HG02840 (cell line): ENCODE data around the gene CENPI.
"Not testable (repeated sequence)": the region's sequence is repeated elsewhere in the genome, so short reads cannot be mapped to it uniquely, and the experiment has no call there.

Experiments used
- ATAC-seq: cut with Tn5 transposase; IDR thresholded peaks from one replicate; pipeline ENCODE4 v1.9.1; 2021; ENCODE audit warnings: mild to moderate bottlenecking, moderate library complexity, moderate number of reproducible peaks; ENCODE audit not compliant: unreplicated experiment, low FRiP score

Gene CENPI, protein sequence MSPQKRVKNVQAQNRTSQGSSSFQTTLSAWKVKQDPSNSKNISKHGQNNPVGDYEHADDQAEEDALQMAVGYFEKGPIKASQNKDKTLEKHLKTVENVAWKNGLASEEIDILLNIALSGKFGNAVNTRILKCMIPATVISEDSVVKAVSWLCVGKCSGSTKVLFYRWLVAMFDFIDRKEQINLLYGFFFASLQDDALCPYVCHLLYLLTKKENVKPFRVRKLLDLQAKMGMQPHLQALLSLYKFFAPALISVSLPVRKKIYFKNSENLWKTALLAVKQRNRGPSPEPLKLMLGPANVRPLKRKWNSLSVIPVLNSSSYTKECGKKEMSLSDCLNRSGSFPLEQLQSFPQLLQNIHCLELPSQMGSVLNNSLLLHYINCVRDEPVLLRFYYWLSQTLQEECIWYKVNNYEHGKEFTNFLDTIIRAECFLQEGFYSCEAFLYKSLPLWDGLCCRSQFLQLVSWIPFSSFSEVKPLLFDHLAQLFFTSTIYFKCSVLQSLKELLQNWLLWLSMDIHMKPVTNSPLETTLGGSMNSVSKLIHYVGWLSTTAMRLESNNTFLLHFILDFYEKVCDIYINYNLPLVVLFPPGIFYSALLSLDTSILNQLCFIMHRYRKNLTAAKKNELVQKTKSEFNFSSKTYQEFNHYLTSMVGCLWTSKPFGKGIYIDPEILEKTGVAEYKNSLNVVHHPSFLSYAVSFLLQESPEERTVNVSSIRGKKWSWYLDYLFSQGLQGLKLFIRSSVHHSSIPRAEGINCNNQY

DNA sequence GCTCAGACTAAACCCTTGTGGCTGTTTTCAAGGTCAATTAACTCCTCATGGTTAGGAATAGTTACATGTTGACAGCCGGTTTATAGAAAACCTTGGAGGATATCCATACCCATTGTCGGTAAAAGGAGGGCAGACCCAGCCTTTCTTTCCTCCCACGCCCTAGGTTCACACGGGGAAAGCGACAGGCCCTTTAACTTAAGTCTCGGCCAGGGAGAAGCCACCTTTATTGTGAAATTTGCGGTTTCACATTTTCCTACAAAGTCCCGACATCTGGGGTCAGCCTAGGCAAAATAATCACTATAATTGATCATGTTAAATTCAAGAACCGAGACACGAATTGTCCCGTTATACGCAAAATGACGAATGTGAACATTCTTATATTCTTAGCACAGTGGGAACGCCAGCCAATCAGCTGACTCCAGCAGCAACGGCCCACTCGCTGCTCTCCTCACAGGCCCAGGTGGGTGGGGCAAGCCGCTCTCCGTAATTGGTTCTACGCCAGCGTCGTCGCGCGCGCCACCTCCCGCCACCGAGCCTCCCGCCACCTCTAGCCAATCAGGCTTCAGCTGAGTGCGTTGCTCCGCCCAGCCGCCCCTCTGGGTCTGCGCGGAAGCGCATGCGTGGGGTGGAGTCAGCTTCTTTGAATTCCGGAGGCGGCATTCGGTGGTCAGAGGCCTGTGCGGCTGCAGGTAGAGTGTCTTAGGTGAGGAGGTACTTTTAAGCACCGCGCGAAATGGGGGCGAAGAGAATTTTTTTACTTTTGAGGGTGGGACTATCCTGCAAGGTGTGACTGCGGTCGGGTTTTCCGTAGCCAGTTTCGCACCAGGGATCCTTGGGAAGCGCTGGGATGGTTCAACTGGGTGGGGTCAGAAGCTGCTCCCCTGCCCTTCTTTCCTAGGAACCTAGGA, at the start of gene CENPI:
Gene CENPI, plus strand, starts transcription at position 659 of the 908 bp plus-strand sequence. CDS start 2,867 bp downstream, outside the sequence.
- ATAC-seq: peak; percentile 99

DNA sequence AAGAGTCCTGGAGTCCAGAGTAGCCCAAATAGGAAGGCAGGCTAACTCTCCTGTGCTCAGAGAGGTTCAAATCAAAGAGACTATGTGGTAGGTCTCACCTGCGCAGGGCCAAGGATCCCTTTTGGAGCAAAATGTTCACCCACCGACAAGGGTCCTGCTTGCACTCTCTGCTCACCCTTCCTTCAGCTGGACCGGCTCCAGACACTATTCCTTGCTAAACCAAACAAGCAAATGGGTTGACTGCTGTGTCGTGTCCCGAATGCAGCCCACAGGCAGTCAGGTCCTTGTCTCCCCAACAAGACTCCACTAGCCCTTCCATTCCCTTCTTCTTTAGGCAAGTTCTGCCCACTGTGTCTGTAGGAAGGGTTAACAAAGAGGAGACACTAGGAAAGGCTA, 46.9 kb upstream of the CENPI start:
- ATAC-seq: no peak

DNA sequence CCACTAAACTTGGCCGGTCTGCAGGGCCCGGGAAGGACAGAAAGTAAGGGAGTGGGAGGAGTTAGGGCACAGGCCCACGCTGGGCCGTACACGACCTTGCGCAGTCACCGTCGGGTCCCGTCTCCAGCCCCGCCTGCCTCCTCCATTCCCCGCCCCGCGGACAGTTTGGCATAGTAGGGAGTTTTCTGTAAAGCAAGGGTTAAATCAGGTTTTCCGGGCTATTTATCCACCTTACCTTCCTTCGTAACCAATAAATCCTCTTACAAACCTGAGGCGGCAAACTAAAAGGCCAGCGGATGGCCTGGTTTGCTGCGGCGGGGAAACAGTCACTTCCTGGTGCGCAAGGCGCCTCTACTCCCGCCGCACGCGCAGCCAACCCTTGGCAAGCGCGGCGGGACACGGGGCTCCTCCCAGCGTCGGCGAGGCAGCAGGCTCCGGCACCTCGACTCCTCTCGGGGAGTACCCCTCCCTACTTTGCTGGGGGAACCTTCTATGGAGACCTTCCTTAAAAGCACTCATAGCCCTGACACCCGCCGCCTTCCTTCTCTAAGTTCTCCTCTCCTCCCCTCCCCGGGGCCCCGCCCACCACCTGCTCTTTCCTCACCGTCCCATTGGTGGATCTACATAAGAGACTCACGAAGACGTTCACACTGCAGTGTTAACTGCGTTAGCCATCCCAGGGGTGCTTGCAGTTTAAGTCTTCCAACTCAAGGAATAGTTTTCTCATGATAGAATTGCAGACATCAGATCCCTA, 46.3 kb upstream of the CENPI start, which contains the start of gene TRMT2B:
Gene TRMT2B, minus strand, starts transcription at position 563 of the 754 bp plus-strand sequence. CDS start 9,822 bp downstream, outside the sequence.
- ATAC-seq: peak; percentile 89

DNA sequence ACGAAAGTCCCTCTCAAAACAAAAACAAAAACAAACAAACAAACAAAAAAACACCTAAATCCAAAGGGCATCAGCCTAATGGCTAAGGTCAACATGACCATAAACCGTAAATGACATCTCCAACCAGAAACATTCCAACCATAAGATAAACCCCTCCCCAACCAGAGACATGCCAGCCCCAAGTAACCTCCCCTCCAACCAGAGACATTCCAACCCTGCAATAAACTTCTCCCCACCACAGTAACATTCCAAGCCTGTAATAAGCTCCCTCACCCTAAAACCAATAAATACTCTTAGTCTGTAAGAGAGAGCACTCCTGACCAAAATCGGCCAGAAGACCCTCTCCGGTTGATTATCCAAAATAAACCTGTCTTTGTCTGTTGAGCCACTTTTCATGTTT, 41.5 kb upstream of the CENPI start:
- not testable (repeated sequence) for ATAC-seq

DNA sequence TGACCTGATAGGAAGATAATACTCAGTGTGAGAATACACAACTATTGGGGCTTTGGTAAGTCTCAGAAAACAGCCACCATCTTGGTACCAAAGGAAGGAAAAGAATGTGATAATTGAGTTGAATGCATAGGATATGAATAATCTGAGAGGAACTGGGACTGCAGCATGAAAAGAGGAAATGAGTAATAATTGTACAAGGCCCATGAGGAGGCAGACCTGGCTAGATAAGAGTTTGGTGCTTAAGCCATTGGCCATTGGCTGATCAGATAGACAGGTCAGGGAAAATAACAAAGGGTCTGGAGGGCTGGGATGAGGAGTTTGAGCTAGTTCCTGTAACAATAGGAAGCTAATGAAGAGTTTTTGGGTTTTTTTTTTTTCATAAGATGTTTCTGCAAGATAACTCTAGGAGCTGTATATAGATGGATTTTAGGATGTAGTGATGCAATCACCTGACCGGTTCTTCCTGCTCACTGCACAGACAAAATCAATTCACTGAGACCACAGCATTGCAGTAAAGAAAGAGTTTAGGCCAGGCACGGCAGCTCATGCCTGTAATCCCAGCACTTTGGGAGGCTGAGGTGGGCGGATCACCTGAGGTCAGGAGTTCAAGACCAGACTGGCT, 40.8 kb upstream of the CENPI start:
- peak; percentile 72 for ATAC-seq

DNA sequence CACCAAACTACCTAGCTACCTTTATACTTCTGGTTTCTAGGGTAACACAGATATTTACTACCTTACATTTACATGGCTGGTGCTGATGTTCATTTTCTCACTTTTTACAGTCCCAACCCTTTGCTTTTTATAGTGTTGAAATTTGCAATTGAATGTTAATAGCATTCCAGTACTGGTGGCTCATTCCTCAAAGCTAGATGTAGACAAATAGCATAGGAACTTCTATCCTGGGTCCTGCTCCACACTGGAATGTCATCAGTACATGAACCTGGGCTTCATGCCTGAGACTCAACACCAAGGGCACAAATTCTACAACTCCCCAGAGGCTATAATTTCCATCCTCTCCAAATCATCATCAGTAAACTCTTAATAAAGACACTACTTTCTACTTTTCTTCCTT, 35.8 kb upstream of the CENPI start:
- no peak for ATAC-seq

DNA sequence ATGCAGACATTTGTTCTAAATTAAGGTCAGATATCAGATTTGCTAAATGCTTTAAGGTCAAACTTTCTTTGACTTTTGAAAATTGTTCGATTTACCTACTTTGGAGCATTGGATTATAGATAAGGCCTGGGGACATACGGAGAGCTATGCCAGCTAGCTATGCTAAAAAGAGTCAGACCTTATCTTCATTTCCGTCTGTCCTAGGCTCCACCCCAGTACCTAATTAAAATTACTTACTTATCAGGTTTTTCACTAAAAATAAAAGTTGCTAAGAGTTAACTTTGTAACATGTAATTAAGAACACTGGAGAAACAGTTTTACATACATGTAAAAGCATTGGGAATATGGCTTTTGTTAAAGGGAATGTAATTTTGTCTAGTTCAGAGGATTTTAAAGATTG, 26.4 kb upstream of the CENPI start:
- ATAC-seq: no peak

DNA sequence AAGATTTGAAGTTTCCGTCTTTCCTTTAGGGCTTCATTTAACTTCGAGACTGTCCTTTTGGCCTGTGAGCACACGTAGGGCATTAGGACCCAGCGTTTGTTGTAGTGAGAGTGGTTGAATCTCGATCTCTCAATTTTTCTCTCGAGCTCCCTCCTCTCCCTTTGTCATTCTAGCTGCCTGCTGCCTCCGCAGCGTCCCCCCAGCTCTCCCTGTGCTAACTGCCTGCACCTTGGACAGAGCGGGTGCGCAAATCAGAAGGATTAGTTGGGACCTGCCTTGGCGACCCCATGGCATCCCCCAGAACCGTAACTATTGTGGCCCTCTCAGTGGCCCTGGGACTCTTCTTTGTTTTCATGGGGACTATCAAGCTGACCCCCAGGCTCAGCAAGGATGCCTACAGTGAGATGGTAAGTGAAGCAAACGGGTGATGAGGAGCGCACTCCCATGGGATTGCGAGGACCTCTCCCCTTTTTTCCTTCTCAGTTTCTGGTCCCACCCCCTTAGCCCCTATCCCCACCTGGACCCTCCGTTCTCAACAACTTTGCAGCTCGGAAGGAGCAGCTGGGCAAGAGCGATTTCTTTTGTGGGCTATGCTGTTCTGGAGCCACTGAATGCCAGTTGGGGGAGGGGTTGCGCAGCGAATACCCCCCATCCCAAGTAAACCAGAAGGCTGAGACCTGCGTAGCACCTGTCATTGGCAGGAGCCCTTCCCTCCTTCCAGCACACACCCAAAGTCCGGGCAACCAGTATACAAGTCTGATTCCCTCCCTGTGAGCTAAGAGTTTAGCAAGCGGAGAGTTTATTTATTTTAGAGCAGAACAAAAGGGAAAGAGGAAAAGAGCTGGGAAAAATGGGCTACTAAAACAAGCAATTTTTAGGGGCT, 19.0 kb upstream of the CENPI start, which contains the start of gene TMEM35A:
Gene TMEM35A, plus strand, starts transcription at position 164 of the 883 bp plus-strand sequence. Its CDS starts 124 bp downstream, at position 288.
- no peak for ATAC-seq

DNA sequence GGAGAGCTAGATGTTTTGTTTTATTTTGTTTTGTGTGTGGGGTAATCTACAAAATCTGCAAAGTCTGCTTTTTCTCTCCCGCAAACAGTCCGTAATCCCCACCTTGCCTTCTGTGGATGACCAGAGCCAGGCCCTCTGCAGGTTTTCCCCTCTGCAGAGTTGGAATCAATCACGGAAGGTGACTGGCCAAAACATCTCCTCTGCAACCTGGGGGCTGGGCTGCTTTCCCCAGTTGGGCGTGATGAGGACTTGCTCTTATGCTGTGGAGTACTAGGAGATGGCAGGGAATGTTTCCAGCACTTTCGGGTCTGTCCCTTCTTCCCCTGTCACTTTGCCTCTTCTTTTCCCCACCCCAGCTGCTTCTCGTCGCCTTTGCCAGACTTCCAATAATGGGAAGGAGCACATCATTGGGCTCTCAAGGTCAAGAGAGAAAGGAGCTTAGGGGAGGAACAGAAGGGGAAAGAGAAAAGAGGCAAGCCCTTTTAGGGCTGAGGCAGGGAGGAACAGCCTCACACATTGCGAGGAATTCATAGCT, 18.2 kb upstream of the CENPI start:
- ATAC-seq: no peak

DNA sequence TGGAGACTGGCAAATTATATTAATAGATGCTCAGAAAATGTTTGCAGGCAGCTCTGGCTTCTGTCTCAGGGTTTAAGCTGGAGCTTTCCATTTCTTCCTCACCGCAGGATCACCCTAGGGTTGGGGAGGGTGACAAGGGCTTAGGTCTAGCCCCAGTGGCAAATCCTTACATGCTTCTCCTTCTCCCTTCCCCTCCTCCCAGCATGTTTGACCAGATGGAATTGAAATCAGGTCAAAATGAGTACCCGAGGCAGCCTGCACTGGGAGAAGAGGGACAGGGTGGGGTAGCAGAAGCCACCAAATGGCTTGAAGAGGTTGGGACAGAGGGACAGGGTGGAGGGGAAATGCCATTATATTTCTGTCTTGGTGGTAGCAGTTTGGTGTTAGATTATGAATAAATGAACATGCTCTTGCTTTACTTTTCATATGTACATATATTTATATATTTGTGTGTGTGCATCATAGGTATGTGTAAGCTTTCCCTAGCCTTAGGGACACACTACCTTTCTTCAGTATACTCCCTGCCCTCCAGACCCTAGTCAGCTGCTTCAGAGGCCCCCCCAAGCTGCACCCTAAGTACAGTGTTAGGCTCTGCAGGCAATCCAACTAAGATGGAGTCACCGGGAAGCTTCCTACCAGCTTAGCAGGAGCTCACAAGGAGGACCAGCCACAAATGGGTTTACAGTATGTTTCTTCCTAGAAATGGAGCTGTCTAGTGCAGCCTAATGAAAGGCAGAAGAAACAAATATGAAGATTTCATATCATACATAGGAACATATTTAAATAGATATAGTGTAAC, 17.5 kb upstream of the CENPI start:
- ATAC-seq: no peak

DNA sequence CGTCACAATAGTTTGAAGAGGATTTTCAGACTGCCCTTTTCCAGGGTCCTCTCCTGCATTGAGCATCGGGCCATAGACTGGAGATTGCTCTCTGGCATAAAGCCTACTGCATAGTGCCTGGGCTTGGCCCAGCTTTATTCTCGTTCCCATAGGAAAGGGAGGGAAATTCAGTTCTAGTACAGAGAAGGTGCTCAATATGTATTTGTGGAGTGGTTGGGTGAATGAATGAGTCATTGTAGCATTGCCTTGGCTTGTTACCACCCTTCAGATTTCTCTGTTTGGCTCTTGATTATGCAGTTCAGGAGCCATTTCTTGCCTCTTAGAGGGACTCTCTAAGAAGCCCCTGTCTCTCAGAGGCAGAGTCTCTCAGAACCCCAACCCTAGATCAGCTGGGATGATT, 16.8 kb upstream of the CENPI start:
- no peak for ATAC-seq

DNA sequence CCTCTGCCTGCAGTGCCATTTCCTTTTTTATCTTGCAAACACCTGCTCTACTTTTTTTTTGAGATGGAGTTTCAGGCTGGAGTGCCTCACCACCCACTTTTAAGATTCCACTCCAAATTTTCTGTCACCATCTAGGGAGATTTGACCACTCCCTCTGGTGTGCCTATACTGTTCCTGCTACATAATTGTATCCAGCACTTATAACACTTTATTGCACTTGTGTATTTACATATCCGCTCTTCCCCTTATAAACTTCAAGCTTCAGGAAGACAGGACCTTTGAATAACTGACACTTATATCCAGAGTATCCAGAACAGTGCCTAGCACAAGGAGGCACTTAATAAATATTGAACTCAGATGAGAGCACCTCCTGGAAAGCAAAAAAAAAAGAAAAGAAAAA, 6.2 kb upstream of the CENPI start:
- ATAC-seq: no peak

DNA sequence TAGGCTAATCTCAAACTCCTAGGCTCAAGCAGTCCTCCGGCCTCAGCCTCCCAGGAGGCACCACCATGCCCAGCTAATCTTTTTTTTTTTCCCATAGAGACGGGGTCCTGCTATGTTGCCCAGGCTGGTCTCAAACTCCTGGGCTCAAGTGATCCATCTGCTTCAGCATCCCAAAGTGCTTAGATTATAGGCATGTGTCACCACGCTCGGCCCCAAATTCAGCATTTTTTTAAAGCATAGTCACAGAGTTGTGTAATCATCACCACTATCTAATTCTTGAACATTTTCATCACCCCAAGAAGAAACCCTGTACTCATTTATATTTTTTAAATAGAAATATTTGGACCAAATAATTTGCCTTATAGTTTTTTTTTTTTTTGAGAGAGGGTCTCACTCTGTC, 10.3 kb downstream of the CENPI start:
- ATAC-seq: no peak

DNA sequence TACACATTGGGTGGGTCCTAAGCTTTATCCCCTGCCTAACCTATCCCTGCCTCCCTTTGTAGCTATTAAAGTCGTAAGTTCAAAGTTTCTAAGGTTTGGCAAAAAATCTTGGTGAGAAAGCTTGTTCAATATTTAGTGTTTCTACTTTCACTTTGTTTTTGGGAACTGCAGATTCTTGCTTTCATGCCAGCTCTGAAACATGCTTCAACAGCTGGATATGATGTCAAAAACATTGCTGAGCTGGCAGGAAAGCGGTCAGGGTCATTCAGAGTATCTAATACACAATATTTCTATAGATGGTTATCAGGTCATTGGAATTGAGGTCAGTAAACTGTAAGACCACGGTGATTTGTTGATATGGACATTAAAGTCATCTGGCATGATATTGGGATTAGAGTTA, 19.7 kb downstream of the CENPI start:
- ATAC-seq: no peak

DNA sequence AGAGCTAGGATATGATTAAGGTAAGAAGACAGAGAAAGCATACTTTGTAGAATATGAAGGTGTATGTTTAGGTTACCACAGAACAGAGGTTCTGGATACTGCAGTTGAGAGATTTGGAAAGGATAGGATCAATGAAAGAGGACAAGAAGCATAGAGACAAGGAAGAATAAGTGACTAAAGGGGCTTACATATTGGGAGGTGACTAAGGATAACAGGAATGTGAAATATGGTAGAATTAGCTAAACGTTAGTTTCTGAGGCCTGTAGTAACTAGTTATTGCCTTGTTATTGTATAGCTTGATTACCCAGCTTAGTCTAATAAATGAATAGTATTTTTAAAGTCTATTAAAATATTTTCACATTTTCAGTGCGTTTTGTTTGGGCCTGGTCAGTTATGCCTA, 38.2 kb downstream of the CENPI start:
- no peak for ATAC-seq
